ENCODE measurements around the gene CREB3L4.

CREB3L4 gene

GRCh38 chr1:153967107-153967999, at the start of gene CREB3L4:
Gene CREB3L4, plus strand, starts transcription at chr1:153967902. Its CDS starts 624 bp downstream, at chr1:153968526.
- peak; percentile 72 for DNase-seq

GRCh38 chr1:153919876-153920852, 47.5 kb upstream of the CREB3L4 start:
- no peak for DNase-seq

GRCh38 chr1:153921080-153921802, 46.5 kb upstream of the CREB3L4 start:
- DNase-seq: no peak

GRCh38 chr1:153921803-153922075, 46.0 kb upstream of the CREB3L4 start:
- DNase-seq: no peak

GRCh38 chr1:153922076-153922971, 45.4 kb upstream of the CREB3L4 start:
- peak; percentile 68 for DNase-seq

GRCh38 chr1:153922972-153923925, 44.5 kb upstream of the CREB3L4 start, which contains the start of gene GATAD2B:
Gene GATAD2B, minus strand, starts transcription at chr1:153922972. Its CDS starts 94,625 bp downstream, at chr1:153828347.
- peak; percentile 94 for DNase-seq

- no peak for DNase-seq
These were observed 41.3 kb upstream of the CREB3L4 start for GRCh38 chr1:153926405-153926804.

- no peak for DNase-seq
These were observed 39.5 kb upstream of the CREB3L4 start for GRCh38 chr1:153928245-153928644.

GRCh38 chr1:153928791-153929341, 38.8 kb upstream of the CREB3L4 start:
- no peak for DNase-seq

- DNase-seq: no peak
These were observed 38.3 kb upstream of the CREB3L4 start for GRCh38 chr1:153929426-153929825.

- no peak for DNase-seq
These were observed 37.4 kb upstream of the CREB3L4 start for GRCh38 chr1:153929981-153930948.

- DNase-seq: no peak
These were observed 35.3 kb upstream of the CREB3L4 start for GRCh38 chr1:153932156-153933131.

GRCh38 chr1:153933430-153933829, 34.3 kb upstream of the CREB3L4 start:
- no peak for DNase-seq

GRCh38 chr1:153933955-153934354, 33.7 kb upstream of the CREB3L4 start:
- DNase-seq: no peak

GRCh38 chr1:153934746-153935145, 33.0 kb upstream of the CREB3L4 start:
- no peak for DNase-seq

- DNase-seq: no peak
These were observed 31.5 kb upstream of the CREB3L4 start for GRCh38 chr1:153936011-153936802.

- DNase-seq: no peak
These were observed 30.4 kb upstream of the CREB3L4 start for GRCh38 chr1:153937331-153937730.

Measured in stimulated activated CD4-positive, alpha-beta T cell treated with anti-CD3 and anti-CD28 coated beads, Interleukin-12 subunit alpha, Interleukin-12 subunit beta, amount 100 ng/mL, for 4 hours (primary cell).